ENCODE results near the gene NEK5.

NEK5 gene

DNA sequence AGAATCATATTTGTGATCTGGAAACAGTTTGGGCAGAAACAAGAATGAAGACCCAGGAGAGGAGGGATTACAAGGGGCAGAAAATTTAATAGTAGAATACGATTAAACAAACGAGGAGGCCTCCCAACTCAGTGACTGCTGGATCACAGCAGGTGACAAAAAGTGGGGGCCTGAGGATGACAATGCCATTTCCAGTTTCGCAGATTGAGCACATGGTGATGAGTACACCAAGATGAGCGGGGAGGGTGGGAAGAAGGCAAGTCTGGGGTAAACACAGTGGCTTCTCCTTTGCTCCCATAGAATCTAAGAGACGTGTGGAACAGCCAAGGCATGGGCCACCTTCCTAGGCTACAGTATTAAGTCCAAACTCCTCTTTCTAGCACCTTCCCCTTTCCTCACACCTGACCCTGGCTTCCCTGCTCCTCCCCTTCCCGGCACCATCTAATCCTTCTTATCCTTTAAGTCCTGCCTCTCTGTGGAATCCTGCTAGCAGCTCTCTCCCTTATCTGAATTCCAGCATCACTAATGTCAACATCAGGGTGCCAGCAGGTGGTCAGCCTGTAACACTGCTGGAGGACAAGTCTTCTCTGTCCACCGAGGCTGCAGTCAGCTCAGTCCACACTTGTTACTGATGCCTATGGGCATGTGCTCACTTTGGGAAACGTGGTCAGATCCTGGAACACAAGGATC is 131.1 kb downstream of the NEK5 start (continued):
- TF ChIP-seq, protein P1, sequence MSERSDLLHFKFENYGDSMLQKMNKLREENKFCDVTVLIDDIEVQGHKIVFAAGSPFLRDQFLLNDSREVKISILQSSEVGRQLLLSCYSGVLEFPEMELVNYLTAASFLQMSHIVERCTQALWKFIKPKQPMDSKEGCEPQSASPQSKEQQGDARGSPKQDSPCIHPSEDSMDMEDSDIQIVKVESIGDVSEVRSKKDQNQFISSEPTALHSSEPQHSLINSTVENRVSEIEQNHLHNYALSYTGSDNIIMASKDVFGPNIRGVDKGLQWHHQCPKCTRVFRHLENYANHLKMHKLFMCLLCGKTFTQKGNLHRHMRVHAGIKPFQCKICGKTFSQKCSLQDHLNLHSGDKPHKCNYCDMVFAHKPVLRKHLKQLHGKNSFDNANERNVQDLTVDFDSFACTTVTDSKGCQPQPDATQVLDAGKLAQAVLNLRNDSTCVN (tag by site-specific recombination; optimal IDR thresholded peaks at IDR 0.05): no peak
- TF ChIP-seq ZNF549 (tag by site-specific recombination; IDR thresholded peaks at IDR 0.05) (no peak), ZFP3 (tag by site-specific recombination; IDR thresholded peaks at IDR 0.05; ENCODE audit: low read depth) (no peak), MZF1 (tag by site-specific recombination; IDR thresholded peaks at IDR 0.05; ENCODE audit: borderline replicate concordance) (no peak), OSR2 (tag by site-specific recombination; IDR thresholded peaks at IDR 0.05) (0 out of 2 replicates have a peak, but pooled peaks have one; percentile 18), ZNF530 (tag by site-specific recombination; IDR thresholded peaks at IDR 0.05; ENCODE audit: low read depth) (no peak), ZNF155 (tag by site-specific recombination; IDR thresholded peaks at IDR 0.05) (no peak), ZNF19 (tag by site-specific recombination; IDR thresholded peaks at IDR 0.05; ENCODE audit: low read depth) (no peak), ZNF670 (tag by site-specific recombination; IDR thresholded peaks at IDR 0.05; ENCODE audit: low read depth) (no peak), ZNF600 (tag by site-specific recombination; IDR thresholded peaks at IDR 0.05) (peak; percentile 59), ZIC2 (tag by site-specific recombination; IDR thresholded peaks at IDR 0.05) (peak; percentile 95), FEZF1 (tag by site-specific recombination; IDR thresholded peaks at IDR 0.05) (peak; percentile 29), SP7 (tag by site-specific recombination; IDR thresholded peaks at IDR 0.05) (peak; percentile 34; the same call in 1 of the 2 replicates), ZNF274 (IDR thresholded peaks at IDR 0.05; ENCODE audit: low read length) (no peak), ZNF274 (tag by site-specific recombination; IDR thresholded peaks at IDR 0.05; ENCODE audit: borderline replicate concordance) (no peak), GLIS1 (tag by site-specific recombination; IDR thresholded peaks at IDR 0.05) (peak; percentile 62), WT1 (tag by site-specific recombination; IDR thresholded peaks at IDR 0.05) (no peak)
- TF ChIP-seq, protein P2, sequence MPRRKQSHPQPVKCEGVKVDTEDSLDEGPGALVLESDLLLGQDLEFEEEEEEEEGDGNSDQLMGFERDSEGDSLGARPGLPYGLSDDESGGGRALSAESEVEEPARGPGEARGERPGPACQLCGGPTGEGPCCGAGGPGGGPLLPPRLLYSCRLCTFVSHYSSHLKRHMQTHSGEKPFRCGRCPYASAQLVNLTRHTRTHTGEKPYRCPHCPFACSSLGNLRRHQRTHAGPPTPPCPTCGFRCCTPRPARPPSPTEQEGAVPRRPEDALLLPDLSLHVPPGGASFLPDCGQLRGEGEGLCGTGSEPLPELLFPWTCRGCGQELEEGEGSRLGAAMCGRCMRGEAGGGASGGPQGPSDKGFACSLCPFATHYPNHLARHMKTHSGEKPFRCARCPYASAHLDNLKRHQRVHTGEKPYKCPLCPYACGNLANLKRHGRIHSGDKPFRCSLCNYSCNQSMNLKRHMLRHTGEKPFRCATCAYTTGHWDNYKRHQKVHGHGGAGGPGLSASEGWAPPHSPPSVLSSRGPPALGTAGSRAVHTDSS (tag by site-specific recombination; IDR thresholded peaks at IDR 0.05): no peak
- TF ChIP-seq, protein P3, sequence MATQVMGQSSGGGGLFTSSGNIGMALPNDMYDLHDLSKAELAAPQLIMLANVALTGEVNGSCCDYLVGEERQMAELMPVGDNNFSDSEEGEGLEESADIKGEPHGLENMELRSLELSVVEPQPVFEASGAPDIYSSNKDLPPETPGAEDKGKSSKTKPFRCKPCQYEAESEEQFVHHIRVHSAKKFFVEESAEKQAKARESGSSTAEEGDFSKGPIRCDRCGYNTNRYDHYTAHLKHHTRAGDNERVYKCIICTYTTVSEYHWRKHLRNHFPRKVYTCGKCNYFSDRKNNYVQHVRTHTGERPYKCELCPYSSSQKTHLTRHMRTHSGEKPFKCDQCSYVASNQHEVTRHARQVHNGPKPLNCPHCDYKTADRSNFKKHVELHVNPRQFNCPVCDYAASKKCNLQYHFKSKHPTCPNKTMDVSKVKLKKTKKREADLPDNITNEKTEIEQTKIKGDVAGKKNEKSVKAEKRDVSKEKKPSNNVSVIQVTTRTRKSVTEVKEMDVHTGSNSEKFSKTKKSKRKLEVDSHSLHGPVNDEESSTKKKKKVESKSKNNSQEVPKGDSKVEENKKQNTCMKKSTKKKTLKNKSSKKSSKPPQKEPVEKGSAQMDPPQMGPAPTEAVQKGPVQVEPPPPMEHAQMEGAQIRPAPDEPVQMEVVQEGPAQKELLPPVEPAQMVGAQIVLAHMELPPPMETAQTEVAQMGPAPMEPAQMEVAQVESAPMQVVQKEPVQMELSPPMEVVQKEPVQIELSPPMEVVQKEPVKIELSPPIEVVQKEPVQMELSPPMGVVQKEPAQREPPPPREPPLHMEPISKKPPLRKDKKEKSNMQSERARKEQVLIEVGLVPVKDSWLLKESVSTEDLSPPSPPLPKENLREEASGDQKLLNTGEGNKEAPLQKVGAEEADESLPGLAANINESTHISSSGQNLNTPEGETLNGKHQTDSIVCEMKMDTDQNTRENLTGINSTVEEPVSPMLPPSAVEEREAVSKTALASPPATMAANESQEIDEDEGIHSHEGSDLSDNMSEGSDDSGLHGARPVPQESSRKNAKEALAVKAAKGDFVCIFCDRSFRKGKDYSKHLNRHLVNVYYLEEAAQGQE (tag by site-specific recombination; IDR thresholded peaks at IDR 0.05): peak; percentile 38; the same call in 1 of the 2 replicates
- TF ChIP-seq, protein P4, sequence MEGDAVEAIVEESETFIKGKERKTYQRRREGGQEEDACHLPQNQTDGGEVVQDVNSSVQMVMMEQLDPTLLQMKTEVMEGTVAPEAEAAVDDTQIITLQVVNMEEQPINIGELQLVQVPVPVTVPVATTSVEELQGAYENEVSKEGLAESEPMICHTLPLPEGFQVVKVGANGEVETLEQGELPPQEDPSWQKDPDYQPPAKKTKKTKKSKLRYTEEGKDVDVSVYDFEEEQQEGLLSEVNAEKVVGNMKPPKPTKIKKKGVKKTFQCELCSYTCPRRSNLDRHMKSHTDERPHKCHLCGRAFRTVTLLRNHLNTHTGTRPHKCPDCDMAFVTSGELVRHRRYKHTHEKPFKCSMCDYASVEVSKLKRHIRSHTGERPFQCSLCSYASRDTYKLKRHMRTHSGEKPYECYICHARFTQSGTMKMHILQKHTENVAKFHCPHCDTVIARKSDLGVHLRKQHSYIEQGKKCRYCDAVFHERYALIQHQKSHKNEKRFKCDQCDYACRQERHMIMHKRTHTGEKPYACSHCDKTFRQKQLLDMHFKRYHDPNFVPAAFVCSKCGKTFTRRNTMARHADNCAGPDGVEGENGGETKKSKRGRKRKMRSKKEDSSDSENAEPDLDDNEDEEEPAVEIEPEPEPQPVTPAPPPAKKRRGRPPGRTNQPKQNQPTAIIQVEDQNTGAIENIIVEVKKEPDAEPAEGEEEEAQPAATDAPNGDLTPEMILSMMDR (tag by site-specific recombination; IDR thresholded peaks at IDR 0.05): no peak
- TF ChIP-seq, protein P5, sequence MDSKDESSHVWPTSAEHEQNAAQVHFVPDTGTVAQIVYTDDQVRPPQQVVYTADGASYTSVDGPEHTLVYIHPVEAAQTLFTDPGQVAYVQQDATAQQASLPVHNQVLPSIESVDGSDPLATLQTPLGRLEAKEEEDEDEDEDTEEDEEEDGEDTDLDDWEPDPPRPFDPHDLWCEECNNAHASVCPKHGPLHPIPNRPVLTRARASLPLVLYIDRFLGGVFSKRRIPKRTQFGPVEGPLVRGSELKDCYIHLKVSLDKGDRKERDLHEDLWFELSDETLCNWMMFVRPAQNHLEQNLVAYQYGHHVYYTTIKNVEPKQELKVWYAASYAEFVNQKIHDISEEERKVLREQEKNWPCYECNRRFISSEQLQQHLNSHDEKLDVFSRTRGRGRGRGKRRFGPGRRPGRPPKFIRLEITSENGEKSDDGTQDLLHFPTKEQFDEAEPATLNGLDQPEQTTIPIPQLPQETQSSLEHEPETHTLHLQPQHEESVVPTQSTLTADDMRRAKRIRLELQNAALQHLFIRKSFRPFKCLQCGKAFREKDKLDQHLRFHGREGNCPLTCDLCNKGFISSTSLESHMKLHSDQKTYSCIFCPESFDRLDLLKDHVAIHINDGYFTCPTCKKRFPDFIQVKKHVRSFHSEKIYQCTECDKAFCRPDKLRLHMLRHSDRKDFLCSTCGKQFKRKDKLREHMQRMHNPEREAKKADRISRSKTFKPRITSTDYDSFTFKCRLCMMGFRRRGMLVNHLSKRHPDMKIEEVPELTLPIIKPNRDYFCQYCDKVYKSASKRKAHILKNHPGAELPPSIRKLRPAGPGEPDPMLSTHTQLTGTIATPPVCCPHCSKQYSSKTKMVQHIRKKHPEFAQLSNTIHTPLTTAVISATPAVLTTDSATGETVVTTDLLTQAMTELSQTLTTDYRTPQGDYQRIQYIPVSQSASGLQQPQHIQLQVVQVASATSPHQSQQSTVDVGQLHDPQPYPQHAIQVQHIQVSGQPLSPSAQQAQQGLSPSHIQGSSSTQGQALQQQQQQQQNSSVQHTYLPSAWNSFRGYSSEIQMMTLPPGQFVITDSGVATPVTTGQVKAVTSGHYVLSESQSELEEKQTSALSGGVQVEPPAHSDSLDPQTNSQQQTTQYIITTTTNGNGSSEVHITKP (tag by site-specific recombination; IDR thresholded peaks at IDR 0.05): 0 out of 2 replicates have a peak, but pooled peaks have one; percentile 15
- TF ChIP-seq, protein P6, sequence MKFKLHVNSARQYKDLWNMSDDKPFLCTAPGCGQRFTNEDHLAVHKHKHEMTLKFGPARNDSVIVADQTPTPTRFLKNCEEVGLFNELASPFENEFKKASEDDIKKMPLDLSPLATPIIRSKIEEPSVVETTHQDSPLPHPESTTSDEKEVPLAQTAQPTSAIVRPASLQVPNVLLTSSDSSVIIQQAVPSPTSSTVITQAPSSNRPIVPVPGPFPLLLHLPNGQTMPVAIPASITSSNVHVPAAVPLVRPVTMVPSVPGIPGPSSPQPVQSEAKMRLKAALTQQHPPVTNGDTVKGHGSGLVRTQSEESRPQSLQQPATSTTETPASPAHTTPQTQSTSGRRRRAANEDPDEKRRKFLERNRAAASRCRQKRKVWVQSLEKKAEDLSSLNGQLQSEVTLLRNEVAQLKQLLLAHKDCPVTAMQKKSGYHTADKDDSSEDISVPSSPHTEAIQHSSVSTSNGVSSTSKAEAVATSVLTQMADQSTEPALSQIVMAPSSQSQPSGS (tag by site-specific recombination; IDR thresholded peaks at IDR 0.05; ENCODE audit: low read depth): no peak
- TF ChIP-seq, protein P7, sequence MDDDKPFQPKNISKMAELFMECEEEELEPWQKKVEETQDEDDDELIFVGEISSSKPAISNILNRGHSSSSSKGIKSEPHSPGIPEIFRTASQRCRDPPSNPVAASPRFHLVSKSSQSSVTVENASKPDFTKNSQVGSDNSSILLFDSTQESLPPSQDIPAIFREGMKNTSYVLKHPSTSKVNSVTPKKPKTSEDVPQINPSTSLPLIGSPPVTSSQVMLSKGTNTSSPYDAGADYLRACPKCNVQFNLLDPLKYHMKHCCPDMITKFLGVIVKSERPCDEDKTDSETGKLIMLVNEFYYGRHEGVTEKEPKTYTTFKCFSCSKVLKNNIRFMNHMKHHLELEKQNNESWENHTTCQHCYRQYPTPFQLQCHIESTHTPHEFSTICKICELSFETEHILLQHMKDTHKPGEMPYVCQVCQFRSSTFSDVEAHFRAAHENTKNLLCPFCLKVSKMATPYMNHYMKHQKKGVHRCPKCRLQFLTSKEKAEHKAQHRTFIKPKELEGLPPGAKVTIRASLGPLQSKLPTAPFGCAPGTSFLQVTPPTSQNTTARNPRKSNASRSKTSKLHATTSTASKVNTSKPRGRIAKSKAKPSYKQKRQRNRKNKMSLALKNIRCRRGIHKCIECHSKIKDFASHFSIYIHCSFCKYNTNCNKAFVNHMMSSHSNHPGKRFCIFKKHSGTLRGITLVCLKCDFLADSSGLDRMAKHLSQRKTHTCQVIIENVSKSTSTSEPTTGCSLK (tag by site-specific recombination; IDR thresholded peaks at IDR 0.05): no peak
